GM23338 (cell line): Measurements from ENCODE around the gene DGKB. TPM values are rescaled to one million over a fixed set of nuclear protein-coding genes. Genes with fewer than 3 reads are reported as not detected.

Source experiments
- ATAC-seq: fragments of 200-7000 bp; cut with Tn5 transposase; 3 replicates; pipeline ENCODE4 v1.9.1; 2020
- DNase-seq: peaks from one replicate; pipeline ENCODE4 v3.0.0-alpha.2; 2015; ENCODE audit warnings: low spot score
- H2AFZ ChIP-seq: fragments of 200-600 bp; sonication (generic); 2 replicates; pipeline ENCODE4 v1.8.0; 2016; ENCODE audit warnings: antibody characterized with exemption, mild to moderate bottlenecking, moderate library complexity
- H3F3A ChIP-seq: fragments of 200-600 bp; sonication (generic); replicated peaks from 2 replicates; pipeline ENCODE4 v1.8.0; 2017; ENCODE audit warnings: antibody characterized with exemption, mixed run types, low read depth
- H3K27ac ChIP-seq: fragments of 200-600 bp; sonication (generic); 2 replicates; pipeline ENCODE4 v1.6.1; 2016; ENCODE audit warnings: low read depth
- H3K27me3 ChIP-seq: fragments of 200-600 bp; sonication (generic); 2 replicates; pipeline ENCODE4 v1.8.0; 2016; ENCODE audit warnings: mild to moderate bottlenecking, mixed run types, moderate library complexity; ENCODE audit not compliant: insufficient read depth
- H3K36me3 ChIP-seq: fragments of 200-600 bp; sonication (generic); 2 replicates; pipeline ENCODE4 v1.8.0; 2016; ENCODE audit warnings: mild to moderate bottlenecking; ENCODE audit not compliant: insufficient read depth
- H3K4me1 ChIP-seq: fragments of 200-600 bp; sonication (generic); 2 replicates; pipeline ENCODE4 v1.8.0; 2016; ENCODE audit warnings: mild to moderate bottlenecking, moderate library complexity; ENCODE audit not compliant: insufficient read depth
- H3K4me2 ChIP-seq: fragments of 200-600 bp; sonication (generic); 2 replicates; pipeline ENCODE4 v1.7.1; 2017; ENCODE audit warnings: mixed run types
- H3K4me3 ChIP-seq: fragments of 200-600 bp; sonication (generic); 2 replicates; pipeline ENCODE4 v1.6.1; 2016; ENCODE audit warnings: mixed run types
- H3K79me2 ChIP-seq: fragments of 200-600 bp; sonication (generic); replicated peaks from 2 replicates; pipeline ENCODE4 v1.8.0; 2017; ENCODE audit warnings: mild to moderate bottlenecking; ENCODE audit not compliant: insufficient read depth
- H3K9me2 ChIP-seq: fragments of 200-600 bp; sonication (generic); 2 replicates; pipeline ENCODE4 v1.8.0; 2017; ENCODE audit not compliant: insufficient read depth
- H4K20me1 ChIP-seq: fragments of 200-600 bp; sonication (generic); replicated peaks from 2 replicates; pipeline ENCODE4 v1.8.0; 2017; ENCODE audit warnings: mild to moderate bottlenecking; ENCODE audit not compliant: insufficient read depth
- H3K27ac Mint-ChIP-seq: 2 replicates; pipeline ENCODE4 v1.8.0; 2020; ENCODE audit warnings: inconsistent platforms, mild to moderate bottlenecking, moderate library complexity, mixed read lengths
- H3K27me3 Mint-ChIP-seq: 3 replicates; pipeline ENCODE4 v1.8.0; 2022; ENCODE audit warnings: low read depth, mild to moderate bottlenecking, moderate library complexity, mixed read lengths, inconsistent platforms; ENCODE audit not compliant: insufficient read depth, poor library complexity
- H3K36me3 Mint-ChIP-seq: 3 replicates; pipeline ENCODE4 v1.8.0; 2021; ENCODE audit warnings: low read depth, mild to moderate bottlenecking, inconsistent platforms, moderate library complexity, mixed read lengths
- H3K4me1 Mint-ChIP-seq: 3 replicates; pipeline ENCODE4 v1.8.0; 2020; ENCODE audit warnings: mild to moderate bottlenecking, inconsistent platforms, mixed read lengths
- H3K4me3 Mint-ChIP-seq: 3 replicates; pipeline ENCODE4 v1.8.0; 2021; ENCODE audit warnings: moderate library complexity, mild to moderate bottlenecking, inconsistent platforms, mixed read lengths
- H3K9me3 Mint-ChIP-seq: 3 replicates; pipeline ENCODE4 v1.8.0; 2020; ENCODE audit warnings: moderate library complexity, mild to moderate bottlenecking, inconsistent platforms, mixed read lengths
- ETS1 ChIP-seq: IDR thresholded peaks from 2 replicates; pipeline ENCODE4 v1.6.1; 2016; ENCODE audit warnings: antibody characterized with exemption
- EZH2 ChIP-seq: fragments of 200-600 bp; sonication (generic); IDR thresholded peaks from one replicate; pipeline ENCODE4 v1.8.0; 2017; ENCODE audit warnings: antibody characterized with exemption, mild to moderate bottlenecking, low read depth; ENCODE audit not compliant: unreplicated experiment
- EZH2phosphoT487 ChIP-seq: fragments of 200-600 bp; sonication (generic); IDR thresholded peaks from one replicate; pipeline ENCODE4 v1.8.1; 2018; ENCODE audit warnings: antibody characterized with exemption; ENCODE audit not compliant: unreplicated experiment
- JUNB ChIP-seq: IDR thresholded peaks from one replicate; pipeline ENCODE4 v1.6.1; 2016; ENCODE audit warnings: antibody characterized with exemption; ENCODE audit not compliant: unreplicated experiment
- ZNF114 ChIP-seq: fragments of 250-450 bp; sonication (Bioruptor Pico); IDR thresholded peaks from 2 replicates; pipeline ENCODE4 v1.5.0; 2020; ENCODE audit warnings: mild to moderate bottlenecking, moderate library complexity
- ZNF331 ChIP-seq: fragments of 250-450 bp; sonication (Bioruptor Pico); IDR thresholded peaks from 2 replicates; pipeline ENCODE4 v1.5.0; 2020; ENCODE audit warnings: low read depth, mild to moderate bottlenecking, moderate library complexity
- ZNF462 ChIP-seq: fragments of 250-450 bp; sonication (Bioruptor Pico); IDR thresholded peaks from 2 replicates; pipeline ENCODE4 v1.5.0; 2020; ENCODE audit warnings: mild to moderate bottlenecking, moderate library complexity
- polyA plus RNA-seq: library from polyadenylated mRNA; unstranded; fragments of >200 nt; fragmentation: Nextera tagmentation; extraction: Ambion mirVana; gene quantifications from 2 replicates; pipeline ENCODE4 v1.2.1, GENCODE V29; 2016
- total RNA-seq: library from RNA; depleted of rRNA; stranded (reverse); fragments of >200 nt; shearing (Covaris generic); gene quantifications from 2 replicates; pipeline ENCODE4 v1.2.3, GENCODE V29; 2014

The DGKB gene
- total and polyA plus RNA-seq, 2 experiments from 2014 or later = 4.8 to 11.5 TPM

- Mint-ChIP-seq H3K36me3 (no peaks in the 10 kb centered on the region), H3K4me3 (no peak overlapping the region), H3K27me3 (peaks cover 2% of the 10 kb centered on the region), H3K9me3 (no peaks in the 10 kb centered on the region), H3K27ac (no peak overlapping the region), H3K4me1 (peaks cover 6% of the 10 kb centered on the region; the same call in 2 of the 3 replicates)
- no peaks in the 10 kb centered on the region for H4K20me1 ChIP-seq
- no peak for ATAC-seq
- H3K79me2 ChIP-seq = no peaks in the 10 kb centered on the region
- TF ChIP-seq EZH2 (no peak), ZNF114 (CRISPR knock-in tag) (no peak), JUNB (no peak), ZNF462 (CRISPR knock-in tag) (no peak), ETS1 (no peak), EZH2phosphoT487 (no peak), ZNF331 (CRISPR knock-in tag) (no peak)
- no peaks in the 10 kb centered on the region for H3K9me2 ChIP-seq
- no peak overlapping the region for H3K27ac ChIP-seq
- H3K4me1 ChIP-seq = no peaks in the 10 kb centered on the region
- H3K4me3 ChIP-seq = no peak overlapping the region
- no peaks in the 10 kb centered on the region for H3K27me3 ChIP-seq
- no peak for DNase-seq
- H3F3A ChIP-seq = no peaks in the 10 kb centered on the region
- no peak overlapping the region for H2AFZ ChIP-seq
- no peaks in the 10 kb centered on the region for H3K36me3 ChIP-seq
- no peak overlapping the region for H3K4me2 ChIP-seq
Observed at GRCh38 chr7:14381306-14381705, 521.2 kb downstream of the DGKB start.
